Measurements from ENCODE around the gene SEMA7A. TPM values are rescaled to one million over a fixed set of nuclear protein-coding genes. Genes with fewer than 3 reads are reported as not detected.

The SEMA7A gene
- total RNA-seq, 1 donor from 2014 or later, result 102 TPM

- peaks cover 10% of the 10 kb centered on the region for H3K4me1 Mint-ChIP-seq (ENCODE audit: low read depth)
- intact Hi-C loops (cut with micrococcal nuclease), result no loop called here
- no peak overlapping the region for H3K4me3 Mint-ChIP-seq
- no peak overlapping the region for H3K27ac Mint-ChIP-seq
- no peaks in the 10 kb centered on the region for H3K27me3 Mint-ChIP-seq (ENCODE audit: insufficient read depth)
- DNase-seq (ENCODE audit: low spot score), result no peak
- H3K9me3 Mint-ChIP-seq, result no peaks in the 10 kb centered on the region
- H3K36me3 Mint-ChIP-seq (ENCODE audit: low read depth), result peaks cover 28% of the 10 kb centered on the region
These were observed 12.3 kb upstream of the SEMA7A start for GRCh38 chr15:74445816-74446763.

- H3K4me3 Mint-ChIP-seq, result no peak overlapping the region
- H3K36me3 Mint-ChIP-seq (ENCODE audit: low read depth), result peaks cover 18% of the 10 kb centered on the region
- no peak for DNase-seq (ENCODE audit: low spot score)
- peaks cover 10% of the 10 kb centered on the region for H3K4me1 Mint-ChIP-seq (ENCODE audit: low read depth)
- no peak overlapping the region for H3K27ac Mint-ChIP-seq
- H3K27me3 Mint-ChIP-seq (ENCODE audit: insufficient read depth), result no peaks in the 10 kb centered on the region
- intact Hi-C loops (cut with micrococcal nuclease), result no loop called here
- H3K9me3 Mint-ChIP-seq, result no peaks in the 10 kb centered on the region
These were observed 10.6 kb upstream of the SEMA7A start for GRCh38 chr15:74444106-74445062.

- no peak overlapping the region for H3K4me3 Mint-ChIP-seq
- no peaks in the 10 kb centered on the region for H3K9me3 Mint-ChIP-seq
- no peaks in the 10 kb centered on the region for H3K27me3 Mint-ChIP-seq (ENCODE audit: insufficient read depth)
- peaks cover 20% of the 10 kb centered on the region for H3K4me1 Mint-ChIP-seq (ENCODE audit: low read depth)
- DNase-seq (ENCODE audit: low spot score), result no peak
- H3K36me3 Mint-ChIP-seq (ENCODE audit: low read depth), result peaks cover 16% of the 10 kb centered on the region
- intact Hi-C loops (cut with micrococcal nuclease), result no loop called here
- peak overlapping the region; percentile 7 for H3K27ac Mint-ChIP-seq
These were observed 9.5 kb upstream of the SEMA7A start for GRCh38 chr15:74443100-74443909.

GRCh38 chr15:74442604-74443003 is 8.8 kb upstream of the SEMA7A start:
- H3K4me1 Mint-ChIP-seq (ENCODE audit: low read depth), result peaks cover 25% of the 10 kb centered on the region
- H3K4me3 Mint-ChIP-seq, result no peak overlapping the region
- H3K36me3 Mint-ChIP-seq (ENCODE audit: low read depth), result peaks cover 12% of the 10 kb centered on the region
- H3K27ac Mint-ChIP-seq, result peak overlapping the region; percentile 7
- no peaks in the 10 kb centered on the region for H3K27me3 Mint-ChIP-seq (ENCODE audit: insufficient read depth)
- intact Hi-C loops (cut with micrococcal nuclease), result no loop called here
- no peaks in the 10 kb centered on the region for H3K9me3 Mint-ChIP-seq
- no peak for DNase-seq (ENCODE audit: low spot score)

GRCh38 chr15:74442063-74442462 is 8.3 kb upstream of the SEMA7A start:
- Mint-ChIP-seq H3K4me3 (no peak overlapping the region), H3K27me3 (ENCODE audit: insufficient read depth) (no peaks in the 10 kb centered on the region), H3K9me3 (no peaks in the 10 kb centered on the region), H3K36me3 (ENCODE audit: low read depth) (peaks cover 12% of the 10 kb centered on the region), H3K4me1 (ENCODE audit: low read depth) (peaks cover 26% of the 10 kb centered on the region), H3K27ac (peak overlapping the region; percentile 7)
- no peak for DNase-seq (ENCODE audit: low spot score)
- intact Hi-C loops (cut with micrococcal nuclease), result no loop called here

- Mint-ChIP-seq H3K36me3 (ENCODE audit: low read depth) (peaks cover 9% of the 10 kb centered on the region), H3K4me3 (no peak overlapping the region), H3K27ac (no peak overlapping the region), H3K4me1 (ENCODE audit: low read depth) (peaks cover 33% of the 10 kb centered on the region), H3K9me3 (no peaks in the 10 kb centered on the region), H3K27me3 (ENCODE audit: insufficient read depth) (no peaks in the 10 kb centered on the region)
- DNase-seq (ENCODE audit: low spot score), result no peak
- intact Hi-C loops (cut with micrococcal nuclease), result no loop called here
These were observed 7.6 kb upstream of the SEMA7A start for GRCh38 chr15:74441248-74441941.

GRCh38 chr15:74438721-74439316 is 5.1 kb upstream of the SEMA7A start:
- Mint-ChIP-seq H3K9me3 (no peaks in the 10 kb centered on the region), H3K27me3 (ENCODE audit: insufficient read depth) (no peaks in the 10 kb centered on the region), H3K4me1 (ENCODE audit: low read depth) (peaks cover 58% of the 10 kb centered on the region), H3K27ac (peak overlapping the region; percentile 1), H3K4me3 (no peak overlapping the region), H3K36me3 (ENCODE audit: low read depth) (peaks cover 7% of the 10 kb centered on the region)
- intact Hi-C loops (cut with micrococcal nuclease), result loop anchor here (1.0 kb wide), 6 partner anchors 22 to 103 kb away; partner anchors contain the start of gene UBL7
- DNase-seq (ENCODE audit: low spot score), result peak; percentile 73

GRCh38 chr15:74438206-74438605 is 4.4 kb upstream of the SEMA7A start:
- no peak for DNase-seq (ENCODE audit: low spot score)
- no peaks in the 10 kb centered on the region for H3K9me3 Mint-ChIP-seq
- peaks cover 58% of the 10 kb centered on the region for H3K4me1 Mint-ChIP-seq (ENCODE audit: low read depth)
- intact Hi-C loops (cut with micrococcal nuclease), result loop anchor here (1.0 kb wide), 6 partner anchors 23 to 104 kb away; partner anchors contain the start of gene UBL7
- H3K36me3 Mint-ChIP-seq (ENCODE audit: low read depth), result peaks cover 7% of the 10 kb centered on the region
- peak overlapping the region; percentile 1 for H3K27ac Mint-ChIP-seq
- H3K27me3 Mint-ChIP-seq (ENCODE audit: insufficient read depth), result no peaks in the 10 kb centered on the region
- no peak overlapping the region for H3K4me3 Mint-ChIP-seq

- H3K27ac Mint-ChIP-seq, result peak overlapping the region; percentile 87
- no peaks in the 10 kb centered on the region for H3K9me3 Mint-ChIP-seq
- peak overlapping the region; percentile 89 for H3K4me3 Mint-ChIP-seq
- H3K4me1 Mint-ChIP-seq (ENCODE audit: low read depth), result peaks cover 79% of the 10 kb centered on the region
- intact Hi-C loops (cut with micrococcal nuclease), result loop anchor here (1.0 kb wide), 3 partner anchors 27 to 55 kb away; partner anchors contain the start of gene UBL7
- peaks cover 36% of the 10 kb centered on the region for H3K36me3 Mint-ChIP-seq (ENCODE audit: low read depth)
- DNase-seq (ENCODE audit: low spot score), result no peak
- H3K27me3 Mint-ChIP-seq (ENCODE audit: insufficient read depth), result no peaks in the 10 kb centered on the region
These were observed 742 bp upstream of the SEMA7A start for GRCh38 chr15:74434263-74435136.

GRCh38 chr15:74432968-74433591 is 678 bp downstream of the SEMA7A start:
- intact Hi-C loops (cut with micrococcal nuclease), result no loop called here
- no peak for DNase-seq (ENCODE audit: low spot score)
- H3K4me3 Mint-ChIP-seq, result peak overlapping the region; percentile 97
- H3K9me3 Mint-ChIP-seq, result no peaks in the 10 kb centered on the region
- peaks cover 79% of the 10 kb centered on the region for H3K4me1 Mint-ChIP-seq (ENCODE audit: low read depth)
- H3K36me3 Mint-ChIP-seq (ENCODE audit: low read depth), result peaks cover 40% of the 10 kb centered on the region
- H3K27me3 Mint-ChIP-seq (ENCODE audit: insufficient read depth), result no peaks in the 10 kb centered on the region
- peak overlapping the region; percentile 77 for H3K27ac Mint-ChIP-seq
